NCI-H2196 treated with DMSO at 0.1 percent for 48 hours (cell line): ENCODE measurements around the gene CCDC92.
A peak's percentile ranks its signal among the peaks of the same experiment; 100 is the strongest.
"Not testable (repeated sequence)": the region's sequence is repeated elsewhere in the genome, so short reads cannot be mapped to it uniquely, and the experiment has no call there.

ENCODE experiments used
- DNase-seq: peaks from one replicate; lab custom pipeline; 2025; ENCODE audit not compliant: unreplicated experiment; lab: John Stamatoyannopoulos, UW

CCDC92 gene

GRCh38 chr12:123911672-123912409 lies 60.8 kb downstream of the CCDC92 start:
- not testable (repeated sequence) for DNase-seq

DNA sequence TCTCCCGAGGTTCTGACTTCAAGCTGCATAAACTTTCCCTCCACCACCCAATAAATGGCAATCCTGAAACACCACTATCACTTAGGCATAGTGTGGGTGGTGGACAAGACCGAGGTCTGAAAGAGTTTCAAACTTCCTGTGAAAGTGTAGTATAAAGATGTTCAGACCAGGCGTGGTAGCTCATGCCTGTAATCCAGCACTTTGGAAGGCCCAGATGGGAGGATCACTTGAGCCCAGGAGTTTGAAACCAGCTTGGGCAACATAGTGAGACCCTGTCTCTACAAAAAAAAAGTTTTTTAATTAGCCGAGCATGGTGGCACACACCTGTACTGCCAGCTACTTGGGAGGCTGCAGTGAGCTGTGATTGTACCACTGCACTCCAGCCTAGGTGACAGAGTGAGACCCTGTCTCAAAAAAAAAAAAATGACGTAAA lies 61.9 kb downstream of the CCDC92 start:
- DNase-seq, result no peak

DNA sequence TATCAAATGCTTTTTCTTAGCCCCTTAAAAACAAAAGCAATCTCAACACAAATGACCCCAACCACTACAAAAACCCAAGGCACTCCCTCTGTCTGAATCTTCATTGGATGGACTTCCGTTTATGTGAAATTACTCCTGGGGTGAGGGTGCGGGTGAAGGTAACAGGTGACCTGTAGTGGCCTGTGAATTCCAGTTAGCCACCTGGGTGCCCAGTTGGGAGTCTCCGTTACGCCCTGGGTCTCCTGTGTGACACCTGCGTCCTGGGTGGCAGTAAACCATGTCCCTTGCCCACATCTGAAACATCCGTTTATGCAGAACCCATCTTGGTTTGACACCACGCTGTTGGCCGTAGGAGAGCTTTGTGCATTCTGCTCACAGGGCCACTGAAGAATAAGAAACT lies 62.6 kb downstream of the CCDC92 start:
- no peak for DNase-seq

- no peak for DNase-seq
Measured at GRCh38 chr12:123908884-123909725, 63.5 kb downstream of the CCDC92 start.

GRCh38 chr12:123907726-123908476 lies 64.7 kb downstream of the CCDC92 start:
- DNase-seq, result no peak

DNA sequence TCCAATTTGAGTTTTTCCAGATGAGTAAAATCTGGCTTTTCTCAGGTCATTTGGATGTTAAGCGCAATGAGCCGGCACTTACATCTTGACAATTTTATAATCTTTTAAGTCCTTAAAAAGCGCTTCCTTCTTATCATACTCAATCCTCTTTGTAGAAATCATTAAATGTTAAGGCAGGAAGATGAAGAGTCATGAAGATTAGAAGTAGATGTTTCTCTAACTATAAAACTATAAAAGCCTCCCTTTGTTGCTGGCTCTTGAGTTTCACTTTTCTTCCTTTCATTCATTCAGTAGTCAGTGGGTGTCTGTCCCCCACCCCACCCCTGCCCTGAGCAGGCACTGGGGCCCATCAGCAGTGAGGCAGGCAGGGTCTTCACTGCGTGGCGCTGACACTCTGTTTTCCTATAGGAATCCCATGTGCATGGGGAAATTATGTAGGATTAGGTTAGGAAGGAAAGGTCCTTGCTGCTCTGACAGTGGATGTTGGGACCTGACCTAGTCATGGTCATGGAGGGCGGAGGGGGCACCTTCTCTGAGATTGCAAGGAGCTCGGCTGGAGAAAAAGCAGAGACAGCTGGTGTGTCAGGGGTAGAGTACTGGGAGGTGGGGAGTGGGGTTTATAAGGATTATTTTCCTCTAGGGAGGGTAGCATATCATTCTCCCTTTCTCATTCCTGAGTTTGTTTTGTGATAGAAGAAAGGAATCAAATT lies 65.8 kb downstream of the CCDC92 start:
- DNase-seq, result no peak

- peak; percentile 12 for DNase-seq
Measured at GRCh38 chr12:123905319-123905925, 67.2 kb downstream of the CCDC92 start.

DNA sequence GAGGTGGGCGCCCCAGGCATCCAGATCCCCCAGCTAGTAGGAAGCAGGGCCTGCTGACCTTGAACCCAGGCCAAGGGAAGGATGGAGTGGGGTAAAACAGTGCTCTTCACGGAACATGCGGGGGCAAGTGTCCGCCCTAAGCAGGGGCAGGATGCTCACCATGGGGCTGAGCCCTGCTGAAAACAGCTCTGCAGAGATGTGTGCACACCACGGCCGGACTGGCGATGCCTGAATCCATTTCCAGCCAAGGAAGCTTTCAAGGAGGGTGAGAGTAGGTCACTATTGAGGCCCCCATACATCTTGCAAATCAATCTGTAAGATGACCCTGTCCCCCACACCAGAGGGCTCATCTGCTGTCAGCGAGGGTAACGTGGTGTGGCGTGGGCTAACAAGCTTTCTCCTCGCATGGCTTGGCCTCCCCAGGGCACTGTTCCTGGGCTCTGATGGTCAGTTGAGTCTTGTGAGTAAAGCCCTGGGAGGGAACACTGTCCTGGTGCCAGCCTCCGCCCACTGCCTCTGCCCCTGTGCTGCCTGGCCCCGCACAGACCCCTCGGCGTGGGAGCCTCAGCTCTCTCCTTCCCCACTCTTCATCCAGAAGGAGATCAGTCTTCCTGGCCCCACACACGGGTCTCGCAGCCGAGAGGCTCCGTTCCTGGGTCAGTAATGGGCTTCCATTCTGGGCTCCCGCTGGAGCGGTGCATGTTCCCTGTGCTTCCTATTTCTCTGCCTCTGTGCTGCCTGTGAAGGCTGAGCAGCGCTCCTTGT lies 69.1 kb downstream of the CCDC92 start:
- DNase-seq, result no peak

- DNase-seq, result no peak
Measured at GRCh38 chr12:123902821-123903220, 69.8 kb downstream of the CCDC92 start.

DNA sequence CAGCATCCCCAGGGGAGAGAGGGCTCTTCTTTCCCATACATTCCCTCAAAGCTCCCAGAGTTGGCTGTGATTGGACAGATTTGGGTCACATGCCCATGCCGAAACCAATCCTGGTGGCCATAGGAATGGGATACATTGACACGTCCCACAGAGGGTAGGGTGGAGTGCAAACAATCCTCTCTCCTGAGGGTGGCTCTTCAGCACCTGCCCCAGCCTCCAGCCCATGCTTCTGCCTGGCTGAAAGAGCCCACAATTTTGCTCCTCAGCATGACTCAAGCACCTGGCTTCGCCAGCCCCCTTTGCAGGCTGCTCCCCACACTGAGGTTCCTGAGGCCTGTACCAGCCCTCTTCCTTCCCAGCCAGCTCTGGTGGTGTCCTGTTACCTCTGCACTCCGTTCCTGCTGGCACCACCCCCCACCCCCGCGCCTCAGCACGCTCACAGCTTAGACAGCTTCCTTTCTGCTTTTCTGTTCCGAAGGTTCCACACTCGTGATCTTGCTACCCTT lies 71.7 kb downstream of the CCDC92 start:
- no peak for DNase-seq

GRCh38 chr12:123899368-123899767 lies 73.3 kb downstream of the CCDC92 start:
- DNase-seq, result no peak

- DNase-seq, result no peak
Measured at GRCh38 chr12:123898673-123899072, 74.0 kb downstream of the CCDC92 start.

GRCh38 chr12:123897221-123897620 lies 75.4 kb downstream of the CCDC92 start:
- DNase-seq, result no peak

- DNase-seq, result no peak
Measured at GRCh38 chr12:123896767-123897166, 75.9 kb downstream of the CCDC92 start.

DNA sequence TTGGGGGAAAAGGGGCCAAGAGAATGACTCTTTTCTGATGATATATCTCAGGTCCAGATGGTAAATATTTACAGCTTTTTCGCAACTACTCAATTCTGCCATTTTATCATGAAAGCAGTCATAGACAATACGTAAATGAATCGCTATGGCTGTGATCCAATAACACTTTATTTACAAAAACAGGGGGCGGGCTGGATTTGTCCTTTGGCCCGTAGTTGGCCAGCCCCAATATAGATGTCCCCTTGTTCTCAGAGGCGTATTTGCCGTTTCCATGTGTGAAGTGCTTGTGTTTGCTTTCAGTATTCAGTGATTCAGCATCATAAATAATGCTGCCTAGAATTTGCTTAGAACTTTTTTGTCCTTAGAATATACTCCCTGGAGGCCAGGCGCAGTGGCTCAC lies 77.2 kb downstream of the CCDC92 start:
- no peak for DNase-seq

- no peak for DNase-seq
Measured at GRCh38 chr12:123894823-123895345, 77.7 kb downstream of the CCDC92 start.

GRCh38 chr12:123893276-123893675 lies 79.4 kb downstream of the CCDC92 start:
- no peak for DNase-seq

GRCh38 chr12:123892853-123893252 lies 79.8 kb downstream of the CCDC92 start:
- DNase-seq, result no peak

DNA sequence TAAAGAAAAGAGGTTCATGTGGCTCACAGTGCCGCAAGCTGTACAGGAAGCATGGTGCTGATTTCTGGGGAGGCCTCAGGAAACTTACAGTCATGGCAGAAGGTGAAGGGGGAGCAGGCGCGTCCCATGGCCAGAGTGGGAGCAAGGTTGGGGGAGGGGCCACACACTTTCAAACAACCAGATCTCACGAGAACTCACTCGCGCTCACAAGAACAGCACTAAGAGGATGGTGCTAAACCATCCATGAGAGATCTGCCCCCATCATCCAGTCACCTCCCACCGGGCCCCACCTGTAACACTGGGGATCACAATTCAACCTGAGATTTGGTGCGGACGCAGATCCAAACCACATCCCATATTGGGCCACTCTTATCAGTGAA lies 80.5 kb downstream of the CCDC92 start:
- no peak for DNase-seq
